Aorta (tissue), 5 donors: ENCODE data around the gene DHRS3. TPM values are rescaled to one million over a fixed set of nuclear protein-coding genes. Genes with fewer than 3 reads are reported as not detected.

Experiments
- ATAC-seq: fragments of 200-7000 bp; cut with Tn5 transposase; one replicate; pipeline ENCODE4 v1.9.1; 2022; ENCODE audit warnings: moderate library complexity; ENCODE audit not compliant: low FRiP score
- DNase-seq, 2 donors: peaks; one replicate each; pipeline ENCODE4 v3.0.0-alpha.2; 2020
- H3K27ac ChIP-seq, 2 donors: one replicate each; pipeline ENCODE4 v1.5.1; 2013; ENCODE audit warnings: low read length in 2 of 2, mild to moderate bottlenecking in 2 of 2, moderate library complexity in 2 of 2, control low read depth in 1 of 2, inconsistent platforms in 1 of 2, low read depth in 1 of 2
- H3K27me3 ChIP-seq, 2 donors: one replicate each; pipeline ENCODE4 v1.6.1; 2013; ENCODE audit warnings: control low read depth in 1 of 2, low read length in 1 of 2, mild to moderate bottlenecking in 1 of 2, moderate library complexity in 1 of 2; ENCODE audit not compliant: insufficient read depth in 2 of 2, control insufficient read depth in 1 of 2
- H3K36me3 ChIP-seq, 2 donors: one replicate each; pipeline ENCODE4 v1.6.1; 2013; ENCODE audit warnings: control low read depth in 1 of 2, low read length in 1 of 2, mild to moderate bottlenecking in 1 of 2; ENCODE audit not compliant: insufficient read depth in 2 of 2, control insufficient read depth in 1 of 2
- H3K4me1 ChIP-seq, 2 donors: one replicate each; pipeline ENCODE4 v1.6.1; 2013; ENCODE audit warnings: low read length in 2 of 2, control low read depth in 1 of 2, mild to moderate bottlenecking in 1 of 2, moderate library complexity in 1 of 2; ENCODE audit not compliant: insufficient read depth in 2 of 2, control insufficient read depth in 1 of 2
- H3K4me3 ChIP-seq, 2 donors: one replicate each; pipeline ENCODE4 v1.5.1; 2013; ENCODE audit warnings: low read length in 2 of 2, control low read depth in 1 of 2, mild to moderate bottlenecking in 1 of 2
- H3K9me3 ChIP-seq: one replicate; pipeline ENCODE4 v1.6.1; 2013; ENCODE audit warnings: mild to moderate bottlenecking, low read length; ENCODE audit not compliant: control insufficient read depth
- WGBS, 2 donors: extraction: QIAGEN DNeasy Blood & Tissue Kit; methylation state at CpG; one replicate each; pipeline ENCODE4 v1.1.7; 2013; 5-methylcytosine and 5-hydroxymethylcytosine counted together
- intact Hi-C, 2 donors: fragments of 100-400 bp; cut with DNase I; formaldehyde crosslinking; loops; one replicate each; pipeline versions ENCODE4 v1.14.2 to v1.15.0; 2022
- polyA plus RNA-seq, 2 donors: library from polyadenylated mRNA; stranded (reverse); fragments of 200-250 nt; gene quantifications; one replicate each; pipeline ENCODE4 v1.2.3, GENCODE V29; 2013
- total RNA-seq, 2 donors: library from RNA; stranded (reverse); fragmentation: NEBNext Ultra II Directional; extraction: Animal tissue kit (Norgen Biotek cat#: 25700); gene quantifications; one replicate each; pipeline ENCODE4 v1.2.1, GENCODE V29; 2021
- donor health status: healthy with polysubstance abuse.
- donor health status: Bipolar disorder and iron deficiency.
- donor health status: DM: no; HTN: no; CAD: no.
- donor health status: DM: no; HTN: no; CAD: no.
- donor health status: DM: yes; HTN: yes; CAD: no.

DHRS3 gene
- total and polyA plus RNA-seq, 4 donors: 27.5 to 325 (median 87.3) TPM

GRCh38 chr1:12621346-12622335 lies 3.6 kb upstream of the DHRS3 start:
- Histone ChIP-seq H3K27ac (peak overlapping the region; percentile 48 to 84), H3K9me3 (no peaks in the 10 kb centered on the region), H3K4me3 (no peak overlapping the region), H3K36me3 (no peaks in the 10 kb centered on the region), H3K27me3 (no peaks in the 10 kb centered on the region), H3K4me1 (no peaks in the 10 kb centered on the region)
- DNase-seq (peak; percentile 63 to 72), ATAC-seq (no peak)
- intact Hi-C loops: loop anchor here in 1 of 2 donors (1.0 to 5.0 kb wide), 2 partner anchors 305 to 344 kb away; no protein-coding TSS in a partner anchor
- 38 to 40% methylated on average over 14 to 15 of the region's 15 CpGs for WGBS, 2 donors

GRCh38 chr1:12620931-12621330 lies 2.9 kb upstream of the DHRS3 start:
- WGBS, 2 donors: 85 to 86% methylated on average over 8 of the region's 8 CpGs
- Histone ChIP-seq H3K4me3 (no peak overlapping the region), H3K4me1 (no peaks in the 10 kb centered on the region), H3K9me3 (no peaks in the 10 kb centered on the region), H3K27ac (peak overlapping the region in 1 of 2 donors; percentile 35), H3K27me3 (no peaks in the 10 kb centered on the region), H3K36me3 (no peaks in the 10 kb centered on the region)
- intact Hi-C loops: loop anchor here in 1 of 2 donors (5.0 kb wide), 1 partner anchor 344 kb away; no protein-coding TSS in a partner anchor
- ATAC-seq (no peak), DNase-seq (peak in 1 of 2 donors; percentile 71)

DNA sequence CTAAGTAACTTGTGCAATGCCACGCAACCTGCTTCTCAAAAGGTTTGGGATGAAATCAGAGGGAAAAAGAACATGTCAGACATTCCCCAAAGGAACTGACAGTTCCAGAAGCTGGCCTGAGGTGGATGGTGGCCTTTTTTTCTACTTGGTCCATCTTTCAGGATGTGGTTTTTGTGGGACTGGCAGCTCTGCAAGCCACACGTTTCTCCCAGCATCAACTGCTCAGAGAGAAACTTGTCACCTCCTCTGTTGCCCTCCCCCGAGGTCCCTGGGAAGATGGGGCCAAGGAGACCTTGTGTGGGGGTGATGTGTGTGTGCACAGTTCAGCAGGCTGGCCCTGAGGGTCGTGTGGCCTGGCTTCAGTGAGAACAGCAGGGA lies 2.5 kb upstream of the DHRS3 start:
- ATAC-seq (no peak), DNase-seq (peak in 1 of 2 donors; percentile 68)
- H3K27ac ChIP-seq: peak overlapping the region in 1 of 2 donors; percentile 35
- no peaks in the 10 kb centered on the region for H3K36me3 ChIP-seq
- H3K4me1 ChIP-seq: no peaks in the 10 kb centered on the region
- no peak overlapping the region for H3K4me3 ChIP-seq
- WGBS, 2 donors: 29% methylated on average over 4 of the region's 4 CpGs
- no peaks in the 10 kb centered on the region for H3K9me3 ChIP-seq
- intact Hi-C loops: loop anchor here in 1 of 2 donors (5.0 kb wide), 1 partner anchor 343 kb away; no protein-coding TSS in a partner anchor
- no peaks in the 10 kb centered on the region for H3K27me3 ChIP-seq

- Histone ChIP-seq H3K27me3 (no peaks in the 10 kb centered on the region), H3K36me3 (no peaks in the 10 kb centered on the region), H3K9me3 (no peaks in the 10 kb centered on the region), H3K27ac (peak overlapping the region in 1 of 2 donors; percentile 92), H3K4me3 (peak overlapping the region; percentile 13 to 92), H3K4me1 (no peaks in the 10 kb centered on the region)
- peak; percentile 91 to 94 for DNase-seq
- peak; percentile 83 for ATAC-seq
- WGBS, 2 donors: 5 to 7% methylated on average over 23 of the region's 23 CpGs
- intact Hi-C loops: loop anchor here (1.0 to 10.0 kb wide), 11 partner anchors 25 to 343 kb away; no protein-coding TSS in a partner anchor
Measured at GRCh38 chr1:12619792-12620487, 1.9 kb upstream of the DHRS3 start.

GRCh38 chr1:12618965-12619791 lies 1.2 kb upstream of the DHRS3 start:
- DNase-seq: peak; percentile 87 to 89
- 1 to 5% methylated on average over 30 of the region's 30 CpGs for WGBS, 2 donors
- Histone ChIP-seq H3K4me1 (peaks cover 0 to 2% of the 10 kb centered on the region in 2 donors), H3K4me3 (peak overlapping the region; percentile 44 to 92), H3K27ac (peak overlapping the region; percentile 57 to 92), H3K27me3 (no peaks in the 10 kb centered on the region), H3K36me3 (no peaks in the 10 kb centered on the region), H3K9me3 (no peaks in the 10 kb centered on the region)
- peak; percentile 50 for ATAC-seq
- intact Hi-C loops: loop anchor here (1.0 to 10.0 kb wide), 10 partner anchors 24 to 308 kb away; no protein-coding TSS in a partner anchor

GRCh38 chr1:12618661-12618964 lies 603 bp upstream of the DHRS3 start:
- DNase-seq (no peak), ATAC-seq (no peak)
- Histone ChIP-seq H3K9me3 (no peaks in the 10 kb centered on the region), H3K4me1 (peaks cover 0 to 5% of the 10 kb centered on the region in 2 donors), H3K27ac (peak overlapping the region; percentile 57 to 92), H3K27me3 (no peaks in the 10 kb centered on the region), H3K4me3 (peak overlapping the region; percentile 44 to 92), H3K36me3 (no peaks in the 10 kb centered on the region)
- intact Hi-C loops: loop anchor here (2.0 to 10.0 kb wide), 9 partner anchors 24 to 308 kb away; no protein-coding TSS in a partner anchor
- 1 to 5% methylated on average over 6 of the region's 6 CpGs for WGBS, 2 donors

DNA sequence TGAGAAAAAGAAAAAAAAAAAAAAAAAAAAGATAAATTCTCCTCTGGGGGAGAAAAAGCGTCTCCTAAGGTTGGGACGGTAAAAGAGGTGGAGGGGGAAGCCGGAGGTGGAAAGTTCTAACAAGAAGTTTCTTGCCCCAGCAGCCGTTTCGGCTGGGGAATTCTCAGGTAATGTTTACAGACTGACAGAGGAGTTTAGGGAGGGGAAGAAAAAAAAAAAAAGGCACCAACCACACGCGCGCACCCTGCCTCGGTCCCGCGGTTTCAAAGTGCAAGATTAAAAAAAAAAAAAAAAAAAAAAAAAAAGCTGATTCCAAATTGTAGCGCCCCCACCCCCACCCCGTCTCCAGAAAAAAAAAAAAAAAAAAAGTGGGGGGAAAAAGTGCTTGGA lies 504 bp downstream of the DHRS3 start:
- intact Hi-C loops: loop anchor here (2.0 to 10.0 kb wide), 7 partner anchors 21 to 210 kb away; no protein-coding TSS in a partner anchor
- peak overlapping the region; percentile 73 to 92 for H3K4me3 ChIP-seq
- WGBS, 2 donors: 0 to 1% methylated on average over 13 of the region's 13 CpGs
- DNase-seq (peak in 1 of 2 donors; percentile 45), ATAC-seq (no peak)
- H3K27ac ChIP-seq: peak overlapping the region in 1 of 2 donors; percentile 92
- no peaks in the 10 kb centered on the region for H3K27me3 ChIP-seq
- no peaks in the 10 kb centered on the region for H3K36me3 ChIP-seq
- H3K4me1 ChIP-seq: peaks cover 0 to 9% of the 10 kb centered on the region in 2 donors
- no peaks in the 10 kb centered on the region for H3K9me3 ChIP-seq
